ENCODE measurements around the gene MRAP2.

MRAP2 gene, protein sequence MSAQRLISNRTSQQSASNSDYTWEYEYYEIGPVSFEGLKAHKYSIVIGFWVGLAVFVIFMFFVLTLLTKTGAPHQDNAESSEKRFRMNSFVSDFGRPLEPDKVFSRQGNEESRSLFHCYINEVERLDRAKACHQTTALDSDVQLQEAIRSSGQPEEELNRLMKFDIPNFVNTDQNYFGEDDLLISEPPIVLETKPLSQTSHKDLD

DNA sequence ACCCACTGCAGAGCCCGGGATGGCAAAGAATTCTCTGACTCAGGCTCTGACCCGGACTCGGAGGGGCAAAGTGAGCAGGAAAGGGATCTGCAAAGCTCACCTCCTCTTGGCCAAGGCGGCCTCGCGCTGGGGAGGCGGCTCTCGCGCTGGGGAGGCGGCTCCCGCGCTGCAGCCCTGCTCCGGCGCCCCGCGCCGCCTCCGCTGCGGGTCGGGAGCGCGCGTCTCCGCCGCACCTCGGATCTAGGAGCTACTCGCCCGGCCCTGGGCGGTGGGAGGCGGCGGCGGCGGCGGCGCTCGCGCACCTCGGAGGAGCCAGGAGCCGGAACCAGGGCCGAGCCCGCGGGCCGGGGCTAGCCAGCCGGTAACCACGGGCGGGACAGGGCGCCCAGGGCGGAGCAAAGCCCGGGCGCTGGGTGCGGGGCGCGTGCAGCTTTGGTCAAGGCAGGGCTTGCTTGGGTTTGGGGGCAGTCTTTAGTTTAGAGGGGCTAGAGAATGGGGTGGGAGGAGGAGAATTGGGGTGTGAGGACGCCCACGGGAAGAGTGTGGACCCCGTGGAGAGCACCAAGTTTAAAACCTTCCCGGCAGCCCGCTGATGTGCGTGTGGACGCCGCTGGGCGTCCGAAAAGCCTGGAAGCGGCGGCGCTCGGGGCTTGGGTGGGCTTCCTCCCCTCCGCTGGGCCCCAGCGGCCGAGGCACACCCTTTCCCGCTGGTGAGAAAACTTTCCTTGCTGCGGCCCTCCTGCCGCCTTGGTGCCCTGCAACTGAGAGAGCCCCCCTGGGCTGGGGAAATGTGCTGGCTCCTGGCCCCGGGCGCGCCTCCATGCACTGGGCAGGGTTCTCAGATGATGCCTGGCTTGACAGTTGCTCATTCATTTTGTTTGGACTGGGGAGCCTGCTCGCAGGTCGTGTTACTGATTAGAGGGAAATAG lies at the start of gene MRAP2:
Gene MRAP2 (plus strand): TSS at position 250 of the 929 bp plus-strand sequence. CDS start 21,547 bp downstream, outside the sequence.
- DNase-seq = peak; percentile 24

DNA sequence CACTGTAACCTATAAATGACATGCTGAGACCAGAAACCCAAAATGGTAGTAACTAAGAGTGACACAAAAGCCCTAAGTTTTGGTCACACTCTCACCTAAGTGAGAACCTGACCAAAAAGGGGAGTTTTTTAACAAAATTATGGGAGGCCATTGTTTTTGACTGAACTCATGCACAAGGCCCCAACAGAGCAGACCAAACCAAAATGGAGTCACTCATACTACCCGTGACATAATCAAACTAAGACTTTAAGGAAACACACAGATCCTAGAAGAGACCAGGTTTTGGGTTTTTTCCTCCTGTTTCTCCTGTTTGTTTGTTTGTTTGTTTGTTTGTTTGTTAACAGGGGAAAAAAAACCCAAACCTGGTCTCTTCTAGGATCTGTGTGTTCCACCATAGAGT lies 49.2 kb upstream of the MRAP2 start:
- no peak for DNase-seq

DNA sequence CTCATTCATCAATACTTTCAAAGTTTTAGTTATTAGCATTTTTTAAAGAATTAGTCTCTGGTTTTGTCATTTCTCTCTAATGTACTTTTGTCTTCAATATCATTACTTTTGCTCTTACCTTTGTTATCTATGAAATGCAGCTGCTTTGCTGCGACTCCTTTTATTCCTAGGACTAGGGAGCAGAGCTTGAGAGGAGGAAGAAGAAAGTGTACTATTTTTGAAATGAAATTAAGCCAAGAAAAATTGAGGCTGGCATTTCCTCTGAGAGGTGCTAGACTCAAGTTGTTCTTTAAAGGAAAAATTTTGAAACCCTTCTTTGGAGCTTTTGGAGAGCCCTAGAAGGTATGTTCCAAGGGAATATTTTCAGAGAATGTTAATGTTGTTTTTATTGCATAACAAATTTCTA lies 48.3 kb upstream of the MRAP2 start:
- DNase-seq = no peak

DNA sequence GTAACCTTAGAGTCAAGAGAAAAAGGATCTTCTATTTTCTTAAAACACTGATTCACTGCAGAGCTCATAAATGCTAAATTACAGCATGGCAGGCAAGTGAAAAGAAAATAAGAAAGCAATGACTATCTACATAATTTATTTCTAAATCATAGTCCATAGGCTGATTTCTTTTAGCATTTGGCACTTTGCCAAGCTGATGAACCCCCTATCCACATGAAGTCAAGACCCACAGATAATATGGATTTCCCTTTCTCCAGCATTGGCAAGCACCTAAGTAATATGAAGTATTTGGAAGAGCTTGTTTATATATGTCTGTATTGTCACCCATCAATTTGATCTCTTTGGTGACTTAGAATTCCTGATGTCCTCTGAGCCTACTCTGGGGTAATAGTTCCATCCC lies 47.9 kb upstream of the MRAP2 start:
- no peak for DNase-seq

DNA sequence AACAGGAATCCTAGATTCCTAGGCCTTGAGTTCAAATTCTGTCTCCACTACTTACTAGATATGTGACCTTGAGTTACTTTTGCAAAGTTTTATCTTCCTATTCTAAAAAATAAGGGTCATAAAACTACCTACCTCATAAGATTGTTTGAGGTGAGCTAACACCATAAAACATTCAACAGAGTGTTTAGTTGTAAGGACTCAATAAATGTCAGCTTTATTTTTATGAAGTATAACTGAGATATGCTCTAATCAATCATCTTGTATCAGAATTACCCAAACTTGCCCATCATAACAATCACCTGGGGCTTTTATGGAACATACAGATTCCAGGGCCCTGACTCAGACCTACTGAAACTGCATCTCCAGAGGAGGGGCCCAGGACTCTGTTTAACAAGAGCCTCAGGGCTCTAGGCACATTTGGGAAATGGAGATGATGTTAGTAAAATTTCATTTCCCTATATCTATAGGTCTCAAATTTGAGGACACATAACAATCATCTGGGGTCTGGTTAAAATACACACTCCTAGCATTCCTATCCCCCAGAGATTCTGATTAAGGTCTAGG lies 35.5 kb upstream of the MRAP2 start:
- no peak for DNase-seq

DNA sequence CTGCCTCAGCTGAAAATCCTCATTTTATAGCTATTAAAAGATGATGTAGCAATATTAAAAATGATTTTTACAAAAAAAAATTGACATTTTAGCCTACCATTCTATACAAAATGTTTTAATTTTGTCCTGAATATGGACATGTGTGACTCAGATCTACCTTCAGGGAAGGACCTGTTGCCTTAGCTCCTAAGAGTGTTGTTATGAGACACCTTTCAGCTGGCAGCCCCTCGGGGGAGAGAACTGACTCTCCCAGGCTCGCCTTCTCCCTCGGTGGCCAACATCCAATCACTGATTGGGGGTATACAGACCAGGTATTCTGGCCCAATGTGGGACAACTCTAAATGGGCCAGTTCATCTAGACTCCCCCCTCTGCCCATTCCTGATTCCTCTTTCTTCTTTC lies 32.5 kb upstream of the MRAP2 start:
- no peak for DNase-seq

DNA sequence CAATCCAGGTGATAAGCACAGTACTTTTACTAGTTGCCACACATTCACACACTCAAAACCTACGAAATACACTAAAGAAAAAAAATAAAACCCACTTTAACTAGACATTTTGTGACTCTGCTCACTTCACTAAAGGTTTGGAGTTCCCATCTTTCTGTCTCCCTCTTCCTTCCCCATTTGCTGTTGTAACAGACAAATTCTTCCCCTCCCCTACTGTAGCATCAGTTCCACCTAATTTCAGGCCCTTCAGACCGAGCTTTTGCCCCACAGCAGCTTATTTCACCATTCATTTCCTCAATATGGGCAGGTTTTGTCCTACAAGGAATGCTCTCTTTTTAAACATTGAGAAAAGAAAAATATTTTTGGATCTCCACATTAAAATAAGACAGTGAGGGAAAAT lies 31.3 kb upstream of the MRAP2 start:
- DNase-seq = no peak

DNA sequence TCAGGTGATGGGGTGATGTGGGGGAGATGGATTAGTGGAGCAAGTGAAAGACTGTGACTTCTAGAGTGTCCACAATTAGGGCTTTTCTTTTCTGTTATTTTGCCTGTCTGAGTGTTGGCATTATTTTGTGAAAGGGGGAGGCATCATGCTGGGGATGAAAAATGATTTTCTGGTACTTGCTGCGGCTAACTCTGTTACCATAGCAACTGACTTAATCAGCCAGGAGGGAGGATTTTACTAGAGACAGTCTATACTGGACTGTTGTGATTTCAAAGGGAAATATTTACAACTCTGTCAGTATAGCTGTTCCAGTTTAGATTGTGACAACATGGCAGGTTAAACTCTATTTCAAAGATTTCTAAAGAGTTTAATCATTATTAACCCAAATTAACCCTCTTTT lies 30.4 kb upstream of the MRAP2 start:
- no peak for DNase-seq

DNA sequence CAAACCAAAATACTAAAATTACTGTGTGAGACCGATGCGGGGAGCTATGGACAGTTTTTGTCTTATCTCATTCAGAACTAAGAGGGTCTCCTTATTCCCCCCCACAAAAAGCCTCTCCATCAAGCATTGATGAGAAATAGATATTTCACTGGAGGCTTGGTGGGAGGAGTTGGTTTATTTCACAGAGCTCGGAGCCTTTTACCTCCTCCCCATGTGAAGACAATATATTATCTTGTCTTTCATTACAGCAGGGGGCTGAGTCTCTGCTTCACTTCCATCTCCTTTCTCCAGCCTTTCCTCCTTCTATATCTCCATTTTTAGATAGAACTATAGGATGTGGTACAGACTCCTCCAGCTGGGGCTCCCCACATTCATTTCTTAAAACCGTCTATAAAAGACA lies 29.9 kb upstream of the MRAP2 start:
- no peak for DNase-seq

DNA sequence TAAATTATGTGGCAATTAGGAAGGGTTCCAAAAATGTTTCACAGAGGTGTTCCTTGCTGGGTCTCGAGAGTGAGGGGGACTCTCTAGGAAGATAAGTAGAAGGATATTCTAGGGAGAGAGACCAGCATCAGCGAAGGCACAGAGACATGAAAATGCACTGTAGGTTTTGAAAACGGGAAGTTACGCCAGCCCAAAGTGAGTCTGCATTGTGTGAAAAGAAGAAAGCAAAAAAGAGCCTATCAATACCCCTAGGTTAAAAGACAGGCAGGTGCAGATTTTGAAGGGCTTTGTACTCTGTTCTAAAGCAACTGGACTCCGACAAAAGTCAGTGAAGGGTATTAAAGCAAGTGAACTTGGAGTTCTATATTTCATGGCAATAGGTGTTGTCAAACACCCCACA lies 25.7 kb upstream of the MRAP2 start:
- DNase-seq = no peak

DNA sequence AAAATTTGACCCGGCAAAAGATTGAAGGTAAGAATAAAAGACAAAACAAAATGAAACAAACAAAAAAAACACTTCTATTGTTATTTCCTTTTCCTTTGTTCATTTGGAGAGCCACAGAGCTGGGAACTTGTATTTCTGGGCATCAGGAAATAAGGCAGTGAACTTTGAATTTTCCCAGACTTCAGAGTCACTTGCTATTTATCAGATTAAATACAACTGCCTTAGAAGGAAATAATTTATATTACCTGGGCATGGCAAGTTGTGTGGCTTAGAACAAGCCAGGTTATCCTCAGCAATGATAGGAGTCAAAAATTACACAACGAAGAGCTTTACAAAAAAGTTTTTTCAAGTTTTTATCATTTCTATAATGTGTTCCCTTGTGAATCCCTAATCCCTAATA lies 20.2 kb upstream of the MRAP2 start:
- DNase-seq = no peak

DNA sequence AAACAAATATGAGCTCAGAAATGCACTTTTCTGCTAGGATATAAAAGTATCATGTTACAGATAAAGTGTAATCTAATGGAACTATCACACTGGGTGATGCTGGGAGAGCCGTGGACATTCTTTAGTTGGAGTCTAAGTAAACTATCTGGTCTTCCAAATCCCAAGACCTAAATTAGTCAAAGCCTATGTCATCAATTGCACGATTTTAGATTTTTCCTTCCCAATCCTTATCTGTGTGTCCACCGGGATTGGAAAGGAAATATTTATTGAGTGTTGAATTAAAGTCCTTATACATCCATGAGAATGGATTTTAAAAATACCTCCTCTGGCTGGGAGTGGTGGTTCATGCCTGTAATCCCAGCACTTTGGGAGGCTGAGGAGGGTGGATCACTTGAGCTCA lies 19.6 kb upstream of the MRAP2 start:
- no peak for DNase-seq

DNA sequence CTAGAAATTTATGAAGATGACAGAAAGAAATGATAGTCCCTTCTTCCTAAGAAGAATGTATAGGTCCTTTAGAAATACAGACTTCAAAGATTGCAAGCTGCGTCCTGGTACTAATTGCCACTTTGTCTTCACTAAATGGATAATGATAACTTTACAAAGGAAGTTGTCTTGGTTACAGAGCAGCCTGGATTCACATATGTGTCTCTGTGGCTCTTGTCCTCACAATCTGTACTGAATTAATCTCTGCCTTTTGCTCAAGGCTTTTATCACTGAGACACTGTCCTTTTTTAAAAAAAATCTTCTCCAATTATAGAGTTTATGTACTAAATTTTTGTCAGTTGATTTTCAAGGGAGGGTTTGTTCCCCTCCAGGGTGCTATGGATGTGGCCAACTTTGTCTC lies 17.5 kb upstream of the MRAP2 start:
- no peak for DNase-seq

DNA sequence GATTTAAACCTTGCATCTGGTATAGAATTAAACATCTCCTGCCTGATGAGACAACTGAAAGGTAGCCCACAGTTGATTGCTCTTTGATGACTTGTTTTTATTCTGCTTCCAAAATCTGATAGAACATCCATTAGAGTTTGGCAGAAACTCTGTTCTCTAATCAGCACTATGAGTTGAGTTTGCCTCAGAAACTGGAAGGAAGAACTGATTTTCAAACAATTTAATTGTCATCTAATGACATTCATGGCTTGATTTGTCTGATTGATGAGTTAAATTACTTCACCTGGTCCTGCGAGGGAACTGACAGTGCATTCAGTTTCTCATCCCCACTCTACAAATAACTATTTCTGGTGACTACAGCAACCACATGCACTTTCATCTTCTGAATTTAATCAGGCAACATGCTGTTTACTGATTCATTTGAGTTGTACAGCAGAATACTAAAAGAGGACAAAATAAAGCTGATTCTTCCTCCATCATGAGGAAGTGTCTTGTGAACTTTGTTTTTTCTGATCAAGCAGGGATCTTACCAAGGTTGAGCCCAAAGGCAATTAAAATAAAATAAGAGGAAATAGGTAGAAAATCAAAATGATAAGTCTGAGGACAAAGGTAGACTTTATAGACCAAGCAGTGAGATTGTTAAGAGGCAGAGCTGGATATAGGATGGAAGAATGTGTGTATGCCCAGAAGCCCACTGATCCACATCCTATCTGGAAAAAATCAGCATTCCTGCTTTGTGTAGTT lies 15.7 kb upstream of the MRAP2 start:
- DNase-seq = no peak

DNA sequence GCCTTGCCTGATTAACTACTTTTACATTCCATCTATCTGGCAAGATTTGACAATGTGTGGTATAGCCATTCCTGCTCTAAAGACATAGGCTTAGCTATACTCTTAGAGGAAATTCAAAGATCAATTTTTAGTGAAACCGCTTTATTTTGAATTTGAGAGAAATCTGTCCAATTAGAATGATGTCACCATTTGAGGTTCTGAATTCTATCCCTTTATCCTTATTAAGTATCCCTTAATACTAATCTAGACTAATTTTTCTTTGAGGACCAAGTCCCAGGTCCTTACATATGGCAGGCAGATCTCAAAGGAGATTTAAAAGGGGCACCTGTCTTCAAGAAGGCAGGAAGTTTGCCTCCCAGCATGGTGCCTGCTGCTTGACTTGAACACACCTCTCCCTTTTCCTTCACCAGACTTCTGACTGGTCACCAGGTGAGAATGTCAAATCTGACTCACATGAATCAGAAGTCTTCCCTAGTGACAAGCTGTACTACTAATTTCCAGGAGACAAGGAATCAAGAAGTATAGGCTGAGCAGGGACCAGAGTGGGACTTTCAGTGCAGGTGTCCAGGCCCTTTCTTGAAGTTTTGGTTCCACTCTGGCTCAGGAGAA lies 15.0 kb upstream of the MRAP2 start:
- DNase-seq = no peak

DNA sequence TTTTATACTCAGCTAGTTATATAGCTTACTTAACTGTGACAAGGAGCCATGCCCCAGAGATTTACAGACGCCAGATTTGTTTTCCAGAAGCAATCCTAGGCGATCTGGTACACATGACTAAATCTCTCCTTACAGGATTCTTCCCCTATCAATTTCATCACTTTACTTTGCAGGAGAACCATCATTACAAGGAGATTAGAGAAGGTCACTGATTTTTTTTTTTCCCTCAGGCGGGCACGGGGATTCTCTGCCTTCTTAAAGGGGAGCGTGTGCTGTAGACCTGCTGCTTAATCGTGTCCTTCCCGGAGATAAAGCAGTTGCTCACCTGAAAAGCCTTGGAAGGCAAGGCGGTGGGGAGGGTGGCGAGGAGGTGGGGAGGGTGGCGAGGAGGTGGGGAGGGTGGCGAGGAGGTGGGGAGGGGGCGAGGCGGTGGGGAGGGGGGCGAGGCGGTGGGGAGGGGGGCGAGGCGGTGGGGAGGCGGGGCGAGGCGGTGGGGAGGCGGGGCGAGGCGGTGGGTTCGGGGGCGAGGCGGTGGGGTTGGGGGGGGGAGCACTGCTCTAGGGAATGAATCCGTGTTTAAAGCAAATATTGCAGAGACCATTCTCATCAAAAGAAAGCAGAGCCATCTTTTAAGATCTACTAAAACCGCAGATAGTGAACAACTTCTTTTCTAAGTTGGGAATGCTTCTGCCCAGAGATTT lies 14.3 kb upstream of the MRAP2 start:
- no peak for DNase-seq

DNA sequence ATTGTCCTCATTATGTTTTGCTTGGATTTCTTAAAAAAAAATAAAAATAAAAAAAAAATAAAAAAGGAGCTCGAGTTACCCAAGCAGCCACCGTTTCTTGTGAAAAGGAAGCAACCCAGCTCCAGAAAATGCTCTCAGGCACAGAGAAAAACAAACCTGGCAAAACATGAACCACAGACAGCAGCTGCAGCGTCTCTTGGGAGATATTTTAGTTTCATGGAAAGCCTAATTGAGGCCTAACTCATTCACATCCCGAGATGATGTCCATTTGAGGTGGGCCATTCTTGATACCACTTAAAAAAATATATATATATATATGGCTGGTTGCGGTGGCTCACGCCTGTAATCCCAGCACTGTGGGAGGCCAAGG lies 13.7 kb upstream of the MRAP2 start:
- no peak for DNase-seq

DNA sequence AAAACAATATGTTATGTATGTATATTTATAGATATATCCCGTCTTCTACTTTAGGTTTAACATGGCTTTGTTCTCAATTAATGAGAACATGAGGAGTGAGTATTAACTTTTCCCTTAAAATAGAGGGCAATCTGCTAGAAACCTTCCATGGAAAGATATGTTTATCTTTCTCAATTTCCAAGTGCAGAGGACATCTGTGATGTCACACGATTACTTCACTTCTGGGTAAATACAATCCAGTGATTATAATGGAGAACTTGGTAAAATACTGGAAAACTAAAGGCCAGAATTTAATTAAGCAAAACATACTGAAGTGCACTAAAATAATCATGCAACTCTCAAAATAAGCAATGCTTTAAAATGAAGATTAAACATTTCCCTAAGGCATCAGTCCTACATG lies 11.9 kb upstream of the MRAP2 start:
- DNase-seq = no peak

DNA sequence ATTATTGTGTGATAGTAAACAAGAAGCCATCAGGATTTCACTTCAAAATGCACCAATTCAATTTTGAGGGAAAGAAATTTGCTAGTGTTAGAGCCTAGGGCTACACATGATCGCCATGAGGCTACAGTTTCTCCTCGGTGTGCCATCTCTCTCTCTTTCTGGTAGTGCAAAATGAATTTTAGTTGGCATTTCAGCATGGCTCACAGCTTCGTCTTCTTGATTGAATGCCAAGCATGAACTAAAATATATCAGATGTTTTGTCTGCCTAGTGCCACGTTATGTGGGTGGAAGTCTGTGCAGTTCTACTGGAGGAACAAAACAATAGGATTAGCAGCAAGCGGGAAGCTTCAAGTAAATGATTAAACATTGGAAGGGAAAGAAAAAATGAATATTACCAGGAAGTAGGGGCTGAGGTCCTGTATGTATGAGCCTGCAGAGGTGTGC lies 6.8 kb upstream of the MRAP2 start:
- DNase-seq = no peak

DNA sequence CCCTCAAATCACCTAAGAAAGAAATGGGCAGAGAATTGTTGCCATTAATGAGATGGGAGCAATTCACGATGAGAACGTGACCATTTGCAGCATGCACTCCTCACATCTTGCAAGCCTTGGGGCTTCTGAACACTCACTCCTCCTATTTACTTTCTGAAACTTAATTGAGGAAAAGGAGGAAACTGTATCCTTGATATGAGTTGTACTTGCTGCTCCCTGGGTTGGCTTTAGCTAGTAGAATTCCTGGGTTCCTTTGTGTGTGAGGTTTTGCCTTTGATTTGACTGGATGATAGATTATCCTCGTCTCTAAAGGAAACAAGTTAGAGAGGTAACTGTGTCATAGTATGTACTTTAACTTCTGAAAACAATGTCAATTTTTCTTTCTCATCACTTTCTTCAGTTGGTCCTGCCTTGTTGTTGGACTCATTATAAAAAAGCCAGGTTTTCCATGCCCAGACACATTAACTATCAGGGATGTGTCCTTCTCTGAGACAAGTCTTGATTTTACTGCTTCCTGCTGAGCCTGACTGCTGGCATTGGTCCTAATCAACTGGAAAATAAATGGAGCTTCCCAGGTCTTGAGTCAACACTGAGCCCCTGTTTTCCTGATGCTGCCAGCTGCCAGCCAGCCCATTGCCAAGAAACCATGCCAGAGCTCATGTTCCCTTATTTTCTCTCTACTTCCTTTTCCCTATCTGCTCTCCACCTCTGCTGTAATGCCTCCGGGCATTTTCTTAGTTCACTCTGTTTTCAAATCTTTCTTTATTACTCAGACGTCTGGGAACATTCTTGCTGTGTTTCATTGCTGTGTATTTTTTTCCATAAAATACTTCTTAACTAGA lies 6.0 kb upstream of the MRAP2 start:
- no peak for DNase-seq

DNA sequence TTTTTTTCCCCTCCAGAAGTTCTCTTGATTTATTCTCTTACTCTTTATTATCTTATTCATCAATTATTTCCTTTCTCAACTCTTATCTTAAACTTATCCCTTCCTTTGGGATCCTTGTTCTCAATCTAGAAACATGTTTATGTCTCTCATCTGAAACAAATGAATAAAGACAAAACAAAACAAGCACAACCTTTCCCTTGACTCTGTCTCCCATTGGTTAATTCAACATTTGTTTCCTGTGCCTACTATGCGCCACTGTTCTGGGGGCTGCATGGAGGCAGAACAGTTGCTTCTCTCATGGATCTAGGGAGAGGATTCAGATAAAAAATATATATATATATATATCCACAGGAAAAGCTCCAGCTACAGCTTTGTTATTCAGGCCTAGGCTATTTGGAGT lies 5.2 kb upstream of the MRAP2 start:
- no peak for DNase-seq
